Measurements from ENCODE around the gene TWF1.
A peak's percentile ranks its signal among the peaks of the same experiment; 100 is the strongest.
"Not testable (repeated sequence)": the region's sequence is repeated elsewhere in the genome, so short reads cannot be mapped to it uniquely, and the experiment has no call there.

The TWF1 gene

GRCh38 chr12:43805860-43806736 lies at the start of gene TWF1:
TWF1 (minus strand) TSS chr12:43806317; CDS start chr12:43806245, 72 bp downstream.
- peak; percentile 96 for DNase-seq (ENCODE audit: low spot score)

- DNase-seq (ENCODE audit: low spot score) = no peak
Observed at GRCh38 chr12:43852744-43853143, 46.6 kb upstream of the TWF1 start.

DNA sequence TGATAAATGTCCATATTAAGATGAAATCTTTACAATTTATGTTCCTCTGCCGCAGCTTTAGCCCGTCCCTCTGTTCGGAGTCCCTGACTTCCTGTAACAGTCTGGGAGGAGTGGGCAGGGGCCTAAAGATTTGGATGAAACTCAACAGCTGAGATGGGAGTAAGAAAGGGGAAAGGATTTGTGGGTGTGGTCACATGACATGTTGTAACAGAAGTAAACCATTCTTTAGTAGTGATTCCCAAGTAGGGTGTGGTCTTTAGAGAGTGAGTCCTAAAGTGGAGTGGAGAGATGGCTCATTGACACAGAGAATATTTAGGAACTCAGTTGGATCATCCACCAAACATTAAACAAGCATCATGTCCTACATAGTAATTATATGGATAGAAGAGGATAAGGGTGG lies 42.7 kb upstream of the TWF1 start:
- no peak for DNase-seq (ENCODE audit: low spot score)

DNA sequence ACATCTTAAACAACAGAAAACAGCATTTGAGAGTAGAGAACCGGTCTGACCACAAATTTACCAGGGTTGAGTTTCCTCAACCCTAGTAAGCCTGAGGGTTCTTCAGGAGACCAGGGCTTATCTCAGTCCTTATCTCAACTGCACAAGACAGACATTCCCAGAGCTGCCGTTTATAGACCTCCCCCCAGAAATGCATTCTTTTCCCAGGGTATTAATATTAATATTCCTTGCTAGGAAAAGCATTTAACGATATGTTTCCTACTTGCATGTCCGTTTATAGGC lies 42.0 kb upstream of the TWF1 start:
- no peak for DNase-seq (ENCODE audit: low spot score)

DNA sequence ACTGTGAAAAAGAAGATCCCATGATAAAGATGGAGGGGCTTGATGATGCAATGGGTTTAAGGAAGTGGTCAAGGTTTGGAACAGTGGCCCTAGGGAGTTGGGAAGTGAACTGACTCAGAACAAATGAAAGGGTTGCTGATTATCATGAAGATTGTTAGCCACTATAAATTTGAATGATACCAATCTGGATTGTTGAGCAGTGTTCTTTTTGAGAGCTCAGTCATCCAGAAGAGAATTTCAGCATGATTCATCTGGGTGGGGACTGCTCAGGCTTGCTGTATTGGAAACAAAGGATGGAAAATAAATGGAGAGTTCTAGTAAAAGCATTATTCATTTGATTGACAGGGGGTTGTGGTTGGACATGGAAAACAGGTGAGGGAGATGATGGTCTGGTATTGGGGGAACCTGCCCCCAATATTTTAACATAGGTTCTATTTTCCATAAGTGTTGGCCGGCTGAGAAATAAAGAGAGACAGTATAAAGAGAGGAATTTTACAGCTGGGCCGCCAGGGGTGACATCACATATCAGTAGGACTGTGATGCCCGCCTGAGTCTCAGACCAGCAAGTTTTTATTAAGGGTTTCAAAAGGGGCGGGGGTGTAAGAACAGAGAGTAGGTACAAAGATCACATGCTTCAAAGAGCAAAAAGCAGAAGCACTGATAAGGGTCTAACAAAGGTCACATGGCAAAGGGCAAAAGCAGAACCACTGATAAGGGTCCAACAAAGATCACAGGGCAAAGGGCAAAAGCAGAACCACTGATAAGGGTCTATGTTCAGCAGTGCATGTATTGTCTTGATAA lies 41.5 kb upstream of the TWF1 start:
- not testable (repeated sequence) for DNase-seq (ENCODE audit: low spot score)

DNA sequence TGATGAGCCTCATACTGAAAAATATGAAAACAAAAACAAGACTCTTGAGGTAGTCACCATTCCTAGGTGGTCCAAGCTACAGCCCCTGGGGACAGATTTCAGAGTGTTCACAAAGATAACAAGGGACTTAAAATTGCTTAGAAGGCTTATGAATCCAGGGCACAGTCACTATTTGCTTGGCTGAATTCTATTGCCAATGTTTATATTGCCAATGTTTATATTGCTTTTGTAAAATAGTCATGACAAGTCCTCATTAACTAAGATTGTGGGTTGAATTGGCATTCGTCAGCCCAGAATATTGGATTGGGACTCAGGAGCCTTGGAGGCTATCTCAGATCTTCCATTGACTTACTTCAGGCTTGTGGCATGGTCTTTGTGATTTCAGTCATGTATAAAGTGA lies 36.1 kb upstream of the TWF1 start:
- DNase-seq (ENCODE audit: low spot score) = no peak

- DNase-seq (ENCODE audit: low spot score) = no peak
Observed at GRCh38 chr12:43841253-43841652, 35.1 kb upstream of the TWF1 start.

DNA sequence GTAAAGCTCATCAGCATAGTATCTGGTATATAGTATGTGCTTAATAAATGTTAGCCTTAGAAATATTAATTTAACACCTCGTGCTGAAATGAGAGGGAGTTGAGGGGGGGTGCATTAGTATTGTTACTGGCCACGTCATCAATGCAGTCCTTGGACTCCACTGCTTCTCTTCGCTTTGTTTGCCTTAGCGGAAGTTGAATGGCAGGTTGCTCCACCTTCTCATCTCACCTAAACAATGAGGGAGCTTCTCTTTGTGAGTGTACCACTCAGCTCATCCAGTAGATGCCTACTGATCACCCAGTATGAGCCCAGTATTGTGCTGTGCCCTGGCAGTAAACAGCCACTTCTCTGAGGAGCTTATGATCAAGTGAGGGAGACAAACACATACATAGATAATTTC lies 34.2 kb upstream of the TWF1 start:
- DNase-seq (ENCODE audit: low spot score) = no peak

- no peak for DNase-seq (ENCODE audit: low spot score)
Observed at GRCh38 chr12:43836475-43836989, 30.4 kb upstream of the TWF1 start.

DNA sequence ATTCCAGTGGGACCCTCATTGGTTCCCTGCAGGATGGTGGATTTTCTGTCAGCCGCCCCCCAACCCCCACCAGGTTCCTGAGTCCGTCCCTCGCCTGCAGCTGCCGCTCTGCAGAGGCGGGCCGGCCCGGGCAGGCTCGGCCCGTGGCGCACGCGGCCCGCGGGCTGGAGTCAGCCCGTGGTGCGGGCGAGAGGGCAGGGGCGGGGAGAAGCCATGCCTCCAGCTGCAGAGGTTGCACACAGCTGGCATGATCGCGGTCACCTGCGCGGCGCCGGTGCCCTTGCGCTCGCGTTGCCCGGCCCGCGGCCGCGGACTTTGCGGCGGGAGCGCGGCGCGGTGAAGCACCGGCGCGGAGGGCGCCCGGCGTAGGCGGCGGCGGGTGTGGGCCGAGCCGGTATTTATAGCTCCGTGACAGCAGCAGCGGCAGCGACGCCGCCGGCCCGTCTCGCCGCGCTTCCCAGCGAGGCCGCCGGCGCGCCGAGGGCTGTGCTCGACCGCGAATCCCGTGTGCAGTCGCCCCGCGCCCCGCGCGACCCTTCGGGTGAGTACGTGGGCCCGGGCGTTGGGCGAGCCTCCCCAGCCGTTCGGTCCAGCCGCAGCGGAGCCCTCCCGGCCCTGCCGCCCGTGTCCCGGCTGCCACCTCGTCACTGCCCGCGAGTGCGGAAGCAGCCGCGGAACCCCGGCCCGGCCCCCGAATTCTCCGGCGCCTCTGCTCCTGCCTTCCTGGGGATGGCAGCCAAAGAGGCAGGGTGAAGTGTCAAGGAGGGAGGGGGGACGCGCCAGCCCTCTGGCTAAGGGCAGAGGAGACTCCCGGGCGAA lies 29.7 kb upstream of the TWF1 start, which contains the start of gene TMEM117:
TMEM117 (plus strand) TSS at position 426 of the 819 bp plus-strand sequence.
- peak; percentile 79 for DNase-seq (ENCODE audit: low spot score)

DNA sequence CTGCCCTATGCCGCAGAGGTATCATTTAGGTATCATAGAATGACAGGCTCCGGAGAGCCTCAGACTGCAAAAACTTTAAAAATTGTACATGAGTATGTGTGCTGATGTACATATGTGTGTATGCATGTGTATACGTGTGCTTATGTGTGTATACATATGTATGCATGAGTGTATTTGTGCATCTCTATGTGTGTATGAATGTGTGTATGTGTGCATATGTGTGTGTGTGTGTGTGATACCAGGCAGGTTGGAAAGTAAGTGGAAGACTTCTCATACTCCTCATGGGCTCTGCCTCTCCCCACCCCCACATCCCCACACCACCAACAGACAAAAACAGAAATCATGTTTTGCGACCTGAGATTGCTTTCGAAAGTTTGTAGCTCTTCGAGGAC lies 29.1 kb upstream of the TWF1 start:
- no peak for DNase-seq (ENCODE audit: low spot score)

DNA sequence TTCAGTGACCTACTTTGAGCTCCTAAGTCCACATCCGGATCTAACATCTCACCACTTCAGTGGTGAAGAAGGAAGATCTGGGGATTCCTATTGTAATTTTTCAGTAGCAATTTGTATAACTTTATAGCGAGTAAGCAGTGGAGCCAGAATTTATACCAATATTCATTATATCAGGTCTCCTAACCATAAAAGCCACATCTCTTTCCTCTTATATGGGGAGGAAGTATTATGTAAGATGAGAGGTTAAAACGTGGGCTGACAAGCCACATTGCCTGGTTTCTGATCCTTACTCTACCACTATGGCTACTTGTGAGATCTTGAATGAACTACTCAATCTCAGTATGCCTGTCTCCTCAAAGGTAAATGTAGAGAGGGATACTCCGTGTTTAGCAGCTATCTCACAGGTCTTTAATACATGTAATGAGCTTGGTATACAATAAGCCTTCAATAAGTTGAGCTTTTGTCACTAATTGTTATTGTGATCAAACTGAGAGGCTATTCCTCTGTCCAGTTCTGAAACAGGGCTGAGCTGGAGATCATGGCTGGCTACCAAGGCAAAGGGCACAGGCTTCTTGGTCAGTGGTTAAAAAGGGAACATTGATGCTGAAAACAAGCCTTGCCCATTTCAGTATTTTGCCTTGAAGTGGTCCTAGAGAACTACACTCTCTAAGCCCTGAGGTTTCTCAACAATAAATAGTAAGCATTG lies 26.5 kb upstream of the TWF1 start:
- no peak for DNase-seq (ENCODE audit: low spot score)

DNA sequence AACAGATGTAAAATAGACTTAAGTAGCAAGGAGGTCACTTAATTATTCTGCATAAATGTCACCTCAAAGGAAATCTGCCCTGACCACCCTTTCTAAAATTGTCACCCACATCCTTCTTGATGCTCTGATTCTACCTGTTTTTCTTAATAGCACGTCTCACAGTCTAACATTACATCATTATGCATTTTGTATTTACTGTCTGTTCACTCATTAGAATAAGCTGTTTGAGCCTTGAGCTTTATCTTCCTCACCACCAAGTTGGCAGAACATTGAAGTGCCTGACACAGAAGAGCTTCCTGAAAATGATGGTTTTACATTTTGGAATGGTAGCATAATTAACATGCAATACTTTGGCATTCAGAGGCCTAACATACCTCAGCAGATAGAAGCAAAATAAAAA lies 21.0 kb upstream of the TWF1 start:
- no peak for DNase-seq (ENCODE audit: low spot score)

- DNase-seq (ENCODE audit: low spot score) = no peak
Observed at GRCh38 chr12:43826681-43827080, 20.6 kb upstream of the TWF1 start.

DNA sequence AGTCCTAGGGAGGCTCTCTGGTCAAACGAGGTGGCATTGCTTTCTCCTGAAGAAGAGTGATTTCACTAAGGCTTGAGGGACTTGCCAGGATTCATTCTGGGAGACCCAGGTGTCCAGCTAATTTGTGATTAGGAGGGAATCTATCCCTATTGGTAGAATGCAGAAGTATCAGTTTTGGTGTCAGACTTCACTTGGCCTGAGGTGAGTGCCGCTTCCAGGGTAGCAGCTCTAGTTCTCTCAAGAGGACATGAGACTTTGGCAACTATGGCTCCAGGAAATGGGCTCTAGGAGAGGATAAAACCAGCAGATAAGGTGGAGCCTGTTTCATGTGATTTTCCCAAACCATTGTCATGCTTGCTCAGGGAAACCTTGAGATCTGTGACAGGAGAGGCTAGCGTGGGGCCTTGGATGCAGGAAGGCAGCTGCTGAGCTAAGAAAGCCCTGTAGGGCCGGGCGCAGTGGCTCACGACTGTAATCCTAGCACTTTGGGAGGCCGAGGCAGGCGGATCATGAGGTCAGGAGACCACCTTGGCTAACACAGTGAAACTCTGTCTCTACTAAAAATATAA lies 18.2 kb upstream of the TWF1 start:
- DNase-seq (ENCODE audit: low spot score) = no peak

DNA sequence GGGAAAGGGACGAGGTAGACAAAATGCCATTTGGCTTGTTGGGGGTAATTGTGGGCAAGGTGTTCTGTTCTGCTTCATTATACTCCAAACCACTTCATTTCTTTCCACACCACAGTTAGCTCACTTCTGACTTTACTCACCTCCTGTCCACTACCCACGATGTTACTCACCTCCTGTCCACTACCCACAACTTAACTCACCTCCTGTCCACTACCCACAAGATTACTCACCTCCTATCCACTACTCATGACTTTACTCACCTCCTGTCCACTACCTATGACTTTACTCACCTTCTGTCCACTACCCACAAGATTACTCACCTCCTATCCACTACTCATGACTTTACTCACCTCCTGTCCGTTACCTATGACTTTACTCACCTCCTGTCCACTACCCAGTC lies 10.1 kb upstream of the TWF1 start:
- DNase-seq (ENCODE audit: low spot score) = no peak

DNA sequence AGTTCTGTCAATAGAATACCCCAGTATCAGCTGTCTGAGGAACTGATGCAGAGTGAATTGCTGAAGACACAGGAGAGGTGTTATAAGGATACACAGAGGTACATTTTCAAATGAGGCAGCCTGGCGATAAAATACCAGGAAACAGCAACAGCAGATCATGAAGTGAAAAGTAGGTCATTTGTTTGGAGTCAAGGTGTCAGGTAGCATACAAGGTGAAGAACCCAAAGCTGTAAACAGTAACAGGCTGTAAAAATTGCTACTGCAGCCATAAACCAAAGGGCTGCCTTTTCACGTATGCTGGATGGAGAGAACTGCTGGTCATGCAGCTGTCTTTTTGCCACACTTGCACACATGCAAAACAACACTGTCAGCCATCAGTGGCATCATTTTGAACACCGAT lies 9.3 kb upstream of the TWF1 start:
- no peak for DNase-seq (ENCODE audit: low spot score)

GRCh38 chr12:43812926-43813325 lies 6.8 kb upstream of the TWF1 start:
- DNase-seq (ENCODE audit: low spot score) = no peak

GRCh38 chr12:43812057-43812456 lies 5.9 kb upstream of the TWF1 start:
- no peak for DNase-seq (ENCODE audit: low spot score)

DNA sequence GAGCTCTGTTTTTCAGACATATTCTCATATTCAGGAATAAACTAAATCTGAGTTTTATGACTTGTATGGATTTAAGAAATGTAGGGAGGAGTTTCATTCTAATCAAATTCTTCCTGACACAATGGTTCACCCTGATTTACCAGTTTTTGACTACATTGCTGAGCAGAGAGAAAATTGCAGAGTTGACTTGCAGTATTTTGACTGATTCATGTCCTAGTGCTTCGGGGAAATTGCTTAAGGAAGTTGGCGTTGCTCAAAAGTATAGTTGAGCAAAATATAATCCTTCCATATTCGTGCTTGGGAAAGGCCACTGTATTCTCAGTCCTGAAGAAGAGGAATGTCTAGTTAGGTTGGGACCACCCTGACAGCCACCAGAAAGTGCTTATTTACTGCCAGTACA lies 1.3 kb upstream of the TWF1 start:
- DNase-seq (ENCODE audit: low spot score) = no peak

GRCh38 chr12:43806737-43807072 lies 588 bp upstream of the TWF1 start:
- DNase-seq (ENCODE audit: low spot score) = no peak
